Left ventricle myocardium inferior (tissue), 1 donor: ENCODE measurements around the gene UBAP2. TPM values are rescaled to one million over a fixed set of nuclear protein-coding genes. Genes with fewer than 3 reads are reported as not detected.
A peak's percentile ranks its signal among the peaks of the same experiment; 100 is the strongest.

ENCODE experiments used
- DNase-seq: peaks from one replicate; pipeline ENCODE4 v3.0.0-alpha.2; 2020
- H3K27ac ChIP-seq: fragments of 200-600 bp; replicated peaks from 2 replicates; pipeline ENCODE4 v1.8.0; 2021
- H3K27me3 ChIP-seq: fragments of 200-600 bp; 2 replicates; pipeline ENCODE4 v1.8.0; 2021; ENCODE audit warnings: low read depth
- H3K36me3 ChIP-seq: fragments of 200-600 bp; 2 replicates; pipeline ENCODE4 v1.8.0; 2021
- H3K4me1 ChIP-seq: fragments of 200-600 bp; 2 replicates; pipeline ENCODE4 v1.8.0; 2021
- H3K4me3 ChIP-seq: fragments of 200-600 bp; 2 replicates; pipeline ENCODE4 v1.8.0; 2021; ENCODE audit warnings: mild to moderate bottlenecking, moderate library complexity
- H3K9me3 ChIP-seq: fragments of 200-600 bp; replicated peaks from 2 replicates; pipeline ENCODE4 v1.8.0; 2021
- intact Hi-C: fragments of 100-400 bp; cut with micrococcal nuclease; formaldehyde crosslinking; loops from one replicate; pipeline ENCODE4 v1.11.0; 2022
- total RNA-seq: library from RNA; stranded (reverse); fragmentation: NEBNext Ultra II Directional; extraction: Animal tissue kit (Norgen Biotek cat#: 25700); gene quantifications from one replicate; pipeline ENCODE4 v1.2.1, GENCODE V29; 2021
- TF ChIP-seq, protein P1 (sequence below): fragments of 200-600 bp; IDR thresholded peaks from 2 replicates; pipeline ENCODE4 v1.8.0; 2021; ENCODE audit warnings: antibody characterized with exemption, mild to moderate bottlenecking, borderline replicate concordance
- donor health status: DM: no; HTN: yes; CAD: no; lungs with severe emphysema.

The UBAP2 gene
- total RNA-seq, 1 donor from 2014 or later, result 26.4 TPM

- Histone ChIP-seq H3K27me3 (no peaks in the 10 kb centered on the region), H3K9me3 (no peaks in the 10 kb centered on the region), H3K36me3 (peaks cover 63% of the 10 kb centered on the region), H3K4me1 (peaks cover 53% of the 10 kb centered on the region), H3K4me3 (no peak overlapping the region), H3K27ac (peak overlapping the region; percentile 30)
- DNase-seq, result no peak
- intact Hi-C loops, result no loop called here
- TF ChIP-seq, protein P1, sequence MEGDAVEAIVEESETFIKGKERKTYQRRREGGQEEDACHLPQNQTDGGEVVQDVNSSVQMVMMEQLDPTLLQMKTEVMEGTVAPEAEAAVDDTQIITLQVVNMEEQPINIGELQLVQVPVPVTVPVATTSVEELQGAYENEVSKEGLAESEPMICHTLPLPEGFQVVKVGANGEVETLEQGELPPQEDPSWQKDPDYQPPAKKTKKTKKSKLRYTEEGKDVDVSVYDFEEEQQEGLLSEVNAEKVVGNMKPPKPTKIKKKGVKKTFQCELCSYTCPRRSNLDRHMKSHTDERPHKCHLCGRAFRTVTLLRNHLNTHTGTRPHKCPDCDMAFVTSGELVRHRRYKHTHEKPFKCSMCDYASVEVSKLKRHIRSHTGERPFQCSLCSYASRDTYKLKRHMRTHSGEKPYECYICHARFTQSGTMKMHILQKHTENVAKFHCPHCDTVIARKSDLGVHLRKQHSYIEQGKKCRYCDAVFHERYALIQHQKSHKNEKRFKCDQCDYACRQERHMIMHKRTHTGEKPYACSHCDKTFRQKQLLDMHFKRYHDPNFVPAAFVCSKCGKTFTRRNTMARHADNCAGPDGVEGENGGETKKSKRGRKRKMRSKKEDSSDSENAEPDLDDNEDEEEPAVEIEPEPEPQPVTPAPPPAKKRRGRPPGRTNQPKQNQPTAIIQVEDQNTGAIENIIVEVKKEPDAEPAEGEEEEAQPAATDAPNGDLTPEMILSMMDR, result no peak
Measured at GRCh38 chr9:33923998-33924701, 124.5 kb downstream of the UBAP2 start.

DNA sequence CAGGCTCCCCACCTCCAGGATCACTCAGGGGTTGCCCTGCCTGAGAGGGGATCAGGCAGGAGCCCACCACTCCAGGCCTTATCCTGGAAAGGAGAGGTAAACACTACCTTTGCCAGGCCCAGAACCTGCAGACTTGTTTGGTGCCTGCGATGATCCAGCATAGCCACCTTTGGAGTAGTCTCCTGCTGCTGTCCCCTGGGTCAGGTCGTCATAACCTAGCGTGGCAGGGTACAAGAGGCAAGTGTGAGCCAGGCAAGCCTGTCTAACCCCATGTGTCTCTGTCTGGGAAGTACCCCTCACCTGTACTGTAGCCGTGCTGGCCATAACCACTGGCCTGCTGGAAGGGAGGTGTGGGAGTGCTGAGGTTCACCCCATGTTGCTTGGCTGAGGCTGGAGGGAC lies 125.6 kb downstream of the UBAP2 start:
- H3K27ac ChIP-seq, result no peak overlapping the region
- H3K4me1 ChIP-seq, result peaks cover 64% of the 10 kb centered on the region
- H3K9me3 ChIP-seq, result no peaks in the 10 kb centered on the region
- peaks cover 63% of the 10 kb centered on the region for H3K36me3 ChIP-seq
- TF ChIP-seq, protein P1, result no peak
- H3K27me3 ChIP-seq, result no peaks in the 10 kb centered on the region
- DNase-seq, result no peak
- intact Hi-C loops, result no loop called here
- H3K4me3 ChIP-seq, result no peak overlapping the region

GRCh38 chr9:33921967-33922895 lies 126.5 kb downstream of the UBAP2 start:
- H3K27ac ChIP-seq, result peak overlapping the region; percentile 62
- H3K36me3 ChIP-seq, result peaks cover 63% of the 10 kb centered on the region
- intact Hi-C loops, result no loop called here

DNA sequence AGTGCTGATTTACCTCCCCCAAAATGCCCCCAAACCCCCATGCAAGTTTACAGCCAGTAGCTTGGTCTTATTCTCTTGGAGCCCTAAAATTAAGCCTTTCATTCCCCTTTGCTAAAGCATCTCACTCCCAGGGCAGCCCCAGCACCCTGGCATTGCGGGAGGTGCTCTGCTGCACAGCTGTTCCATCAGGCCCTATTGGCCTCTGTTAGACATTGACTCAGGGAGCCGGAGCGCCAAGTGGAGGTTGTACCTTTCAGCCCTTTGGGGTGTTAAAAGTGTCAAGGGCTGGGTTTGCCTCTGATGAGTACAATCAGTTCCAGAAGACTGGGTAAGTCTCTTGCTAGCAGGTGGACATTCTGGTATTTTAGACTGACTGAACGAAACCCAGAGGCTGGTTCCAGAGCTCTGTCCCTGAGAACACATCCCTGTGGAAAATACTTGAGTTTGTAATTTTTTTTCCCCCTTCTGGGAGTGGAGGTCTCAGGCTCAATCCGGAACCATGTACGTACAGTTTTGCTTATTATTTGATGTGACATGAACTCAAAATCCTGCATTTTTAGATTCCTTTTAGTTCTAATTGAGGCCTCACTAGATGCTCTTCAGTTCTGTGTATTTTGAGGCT lies 129.3 kb downstream of the UBAP2 start:
- no peaks in the 10 kb centered on the region for H3K27me3 ChIP-seq
- peaks cover 60% of the 10 kb centered on the region for H3K4me1 ChIP-seq
- peaks cover 58% of the 10 kb centered on the region for H3K36me3 ChIP-seq
- H3K27ac ChIP-seq, result peak overlapping the region; percentile 62
- intact Hi-C loops, result no loop called here
- DNase-seq, result no peak
- no peaks in the 10 kb centered on the region for H3K9me3 ChIP-seq
- TF ChIP-seq, protein P1, result no peak
- no peak overlapping the region for H3K4me3 ChIP-seq

More at GRCh38 chr9:33921967-33922895, 126.5 kb downstream of the UBAP2 start:
- TF ChIP-seq, protein P1, result peak; percentile 58
- Histone ChIP-seq H3K9me3 (no peaks in the 10 kb centered on the region), H3K27me3 (no peaks in the 10 kb centered on the region), H3K4me3 (no peak overlapping the region), H3K4me1 (peaks cover 72% of the 10 kb centered on the region)
- DNase-seq, result no peak

GRCh38 chr9:33917036-33917435 lies 131.7 kb downstream of the UBAP2 start:
- H3K27ac ChIP-seq, result peak overlapping the region; percentile 62
- TF ChIP-seq, protein P1, result no peak
- intact Hi-C loops, result no loop called here

More at GRCh38 chr9:33917036-33917435, 131.7 kb downstream of the UBAP2 start:
- no peaks in the 10 kb centered on the region for H3K27me3 ChIP-seq
- H3K36me3 ChIP-seq, result peaks cover 51% of the 10 kb centered on the region
- DNase-seq, result no peak
- H3K4me3 ChIP-seq, result no peak overlapping the region
- no peaks in the 10 kb centered on the region for H3K9me3 ChIP-seq
- peaks cover 56% of the 10 kb centered on the region for H3K4me1 ChIP-seq
